ENCODE data around the gene TRIM65. TPM values are rescaled to one million over a fixed set of nuclear protein-coding genes. Genes with fewer than 3 reads are reported as not detected.

The TRIM65 gene
- total RNA-seq, 1 experiment from 2014 or later: 21.1 TPM

DNA sequence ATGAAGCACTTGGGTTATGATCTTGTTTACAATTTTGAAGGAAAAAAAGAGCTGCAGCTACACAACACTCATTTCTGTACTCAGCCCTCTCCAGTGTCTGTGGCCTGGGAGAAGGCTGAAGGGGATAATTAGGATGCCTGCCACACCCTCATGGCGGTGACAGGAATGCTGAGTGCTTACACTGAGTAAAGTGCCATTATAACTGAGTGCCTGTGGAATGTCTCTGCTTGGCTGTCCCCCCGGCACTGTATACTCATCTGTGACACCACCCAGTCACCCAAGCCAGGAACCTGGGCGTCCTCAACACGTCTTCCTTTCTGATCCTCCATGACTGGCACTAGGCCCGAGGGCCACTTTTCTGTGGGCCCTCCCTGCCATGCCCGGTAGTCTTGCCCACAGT is 11.4 kb upstream of the TRIM65 start:
- POLR2A ChIA-PET (ENCODE audit: unreplicated experiment): no interaction called here

DNA sequence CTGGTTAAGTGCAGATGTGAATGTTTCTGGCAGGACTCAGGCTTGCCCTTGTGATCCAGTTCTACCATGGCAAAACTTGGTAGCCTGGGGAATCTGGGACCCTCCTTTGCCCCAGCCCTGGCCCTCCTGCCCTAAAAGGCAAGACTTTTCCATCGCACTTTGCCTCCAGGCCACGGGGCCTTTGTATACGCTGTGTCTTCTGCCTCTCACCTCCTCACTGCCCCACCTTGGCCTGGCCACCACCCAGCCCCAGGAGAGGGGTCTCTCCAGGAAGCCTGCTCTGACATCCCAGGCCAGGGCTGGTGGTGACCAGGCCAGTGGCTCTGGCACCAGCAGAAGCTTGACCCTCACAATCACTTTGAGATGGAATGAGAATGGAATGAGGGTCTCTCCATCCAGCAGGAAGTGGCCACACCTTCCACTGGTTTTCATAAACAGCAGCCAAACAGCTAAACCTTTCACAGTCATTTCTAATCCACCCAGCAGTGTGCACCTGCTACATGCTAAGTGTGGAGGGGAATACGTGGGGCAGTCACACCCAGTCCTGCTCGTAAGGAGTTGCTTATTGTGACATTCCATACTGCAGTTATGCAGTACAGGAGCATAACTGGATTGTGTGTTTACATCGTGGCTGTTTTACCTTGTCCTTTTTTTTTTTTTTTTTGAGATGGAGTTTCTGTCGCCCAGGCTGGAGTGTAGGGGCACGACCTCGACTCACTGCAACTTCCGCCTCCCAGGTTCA is 9.6 kb upstream of the TRIM65 start:
- intact Hi-C loops (cut with micrococcal nuclease; ENCODE audit: unreplicated experiment): loop anchor here (5.0 to 10.0 kb wide), 4 partner anchors 198 to 396 kb away; partner anchors contain the start of gene EXOC7

More for the DNA sequence above, 11.4 kb upstream of the TRIM65 start:
- no TSS peak for BruUV-seq (replicated peaks)
- Histone ChIP-seq H3K27ac (no peak overlapping the region), H3K79me2 (ENCODE audit: low read depth) (peaks cover 13% of the 10 kb centered on the region), H3K9me3 (ENCODE audit: insufficient read depth, low read depth) (no peaks in the 10 kb centered on the region), H3K27me3 (ENCODE audit: insufficient read depth, low read depth) (no peaks in the 10 kb centered on the region), H3K36me3 (ENCODE audit: low read depth) (no peaks in the 10 kb centered on the region), H3K4me3 (no peak overlapping the region), H4K20me1 (ENCODE audit: insufficient read depth) (no peaks in the 10 kb centered on the region), H3K4me1 (replicated peaks; ENCODE audit: insufficient read depth) (peaks cover 8% of the 10 kb centered on the region), H2AFZ (no peak overlapping the region), H3F3A (ENCODE audit: insufficient read depth, low read depth) (peaks cover 27% of the 10 kb centered on the region), H3K9me2 (ENCODE audit: insufficient read depth) (no peaks in the 10 kb centered on the region), H3K4me2 (no peak overlapping the region)
- intact Hi-C loops (cut with micrococcal nuclease; ENCODE audit: unreplicated experiment): loop anchor here (5.0 to 10.0 kb wide), 4 partner anchors 197 to 394 kb away; partner anchors contain the start of gene EXOC7
- TF ChIP-seq EZH2 (IDR thresholded peaks at IDR 0.05; ENCODE audit: low read depth): no peak
- TF ChIP-seq, protein P1, sequence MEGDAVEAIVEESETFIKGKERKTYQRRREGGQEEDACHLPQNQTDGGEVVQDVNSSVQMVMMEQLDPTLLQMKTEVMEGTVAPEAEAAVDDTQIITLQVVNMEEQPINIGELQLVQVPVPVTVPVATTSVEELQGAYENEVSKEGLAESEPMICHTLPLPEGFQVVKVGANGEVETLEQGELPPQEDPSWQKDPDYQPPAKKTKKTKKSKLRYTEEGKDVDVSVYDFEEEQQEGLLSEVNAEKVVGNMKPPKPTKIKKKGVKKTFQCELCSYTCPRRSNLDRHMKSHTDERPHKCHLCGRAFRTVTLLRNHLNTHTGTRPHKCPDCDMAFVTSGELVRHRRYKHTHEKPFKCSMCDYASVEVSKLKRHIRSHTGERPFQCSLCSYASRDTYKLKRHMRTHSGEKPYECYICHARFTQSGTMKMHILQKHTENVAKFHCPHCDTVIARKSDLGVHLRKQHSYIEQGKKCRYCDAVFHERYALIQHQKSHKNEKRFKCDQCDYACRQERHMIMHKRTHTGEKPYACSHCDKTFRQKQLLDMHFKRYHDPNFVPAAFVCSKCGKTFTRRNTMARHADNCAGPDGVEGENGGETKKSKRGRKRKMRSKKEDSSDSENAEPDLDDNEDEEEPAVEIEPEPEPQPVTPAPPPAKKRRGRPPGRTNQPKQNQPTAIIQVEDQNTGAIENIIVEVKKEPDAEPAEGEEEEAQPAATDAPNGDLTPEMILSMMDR (conservative IDR thresholded peaks at IDR 0.05): no peak
- peak; percentile 50 to 60 for DNase-seq
- CTCF ChIA-PET: interaction anchor here (0.6 to 0.7 kb wide), 3 partner anchors 98 to 430 kb away, joined by 3 to 15 read pairs (median 9); no protein-coding TSS in a partner anchor

More for the DNA sequence above, 9.6 kb upstream of the TRIM65 start:
- CTCF ChIA-PET: interaction anchor here (0.6 to 1.4 kb wide), 6 partner anchors 91 to 200 kb away, joined by 3 to 21 read pairs (median 3); partner anchors contain the start of gene UNK
- H3K27ac ChIP-seq: no peak overlapping the region
- POLR2A ChIA-PET (ENCODE audit: unreplicated experiment): interaction anchor here (0.7 kb wide), 1 partner anchor 39 kb away, joined by 8 read pairs; no protein-coding TSS in a partner anchor
- peaks cover 27% of the 10 kb centered on the region for H3F3A ChIP-seq (ENCODE audit: insufficient read depth, low read depth)
- no TSS peak for BruUV-seq (replicated peaks)
- no peaks in the 10 kb centered on the region for H3K9me2 ChIP-seq (ENCODE audit: insufficient read depth)
- H3K79me2 ChIP-seq (ENCODE audit: low read depth): peaks cover 28% of the 10 kb centered on the region
- H2AFZ ChIP-seq: no peak overlapping the region
- no peak for TF ChIP-seq EZH2 (IDR thresholded peaks at IDR 0.05; ENCODE audit: low read depth)
- TF ChIP-seq, protein P1 (conservative IDR thresholded peaks at IDR 0.05): no peak
- no peaks in the 10 kb centered on the region for H3K9me3 ChIP-seq (ENCODE audit: insufficient read depth, low read depth)
- H3K4me3 ChIP-seq: no peak overlapping the region
- no peak for DNase-seq
- no peaks in the 10 kb centered on the region for H3K27me3 ChIP-seq (ENCODE audit: insufficient read depth, low read depth)
- H4K20me1 ChIP-seq (ENCODE audit: insufficient read depth): no peaks in the 10 kb centered on the region
- H3K4me2 ChIP-seq: no peak overlapping the region
- peaks cover 12% of the 10 kb centered on the region for H3K4me1 ChIP-seq (replicated peaks; ENCODE audit: insufficient read depth)
- peaks cover 12% of the 10 kb centered on the region; the same call in 1 of the 2 replicates for H3K36me3 ChIP-seq (ENCODE audit: low read depth)

All from PC-9 (cell line).